GM12878 (cell line): Measurements from ENCODE around the gene RMDN3. TPM values are rescaled to one million over a fixed set of nuclear protein-coding genes. Genes with fewer than 3 reads are reported as not detected.

ENCODE experiments used
- BACH1 ChIP-seq: fragments of 450-650 bp; IDR thresholded peaks from 2 replicates; pipeline ENCODE4 v1.6.1; 2017; ENCODE audit warnings: mild to moderate bottlenecking, borderline replicate concordance
- EZH2 ChIP-seq: IDR thresholded peaks from 2 replicates; pipeline ENCODE4 v1.6.1; 2012; ENCODE audit warnings: low read depth, mild to moderate bottlenecking, control low read depth, inconsistent platforms, low read length, borderline replicate concordance; ENCODE audit not compliant: control insufficient read depth
- IKZF1 ChIP-seq: fragments of 450-650 bp; conservative IDR thresholded peaks from 2 replicates; pipeline ENCODE4 v1.6.1; 2017; ENCODE audit warnings: antibody characterized with exemption, mild to moderate bottlenecking
- JUND ChIP-seq: IDR thresholded peaks from 2 replicates; pipeline ENCODE4 v1.6.1; 2012; ENCODE audit warnings: low read depth, mild to moderate bottlenecking, low read length, improper control_type of control experiment, moderate library complexity
- MTA2 ChIP-seq: fragments of 450-650 bp; IDR thresholded peaks from 2 replicates; pipeline ENCODE4 v1.6.1; 2016; ENCODE audit warnings: low read depth, mild to moderate bottlenecking, moderate library complexity
- NRF1 ChIP-seq: conservative IDR thresholded peaks from 2 replicates; pipeline ENCODE4 v1.6.1; 2011; ENCODE audit warnings: mild to moderate bottlenecking, low read depth, low read length, improper control_type of control experiment
- PAX5 ChIP-seq: IDR thresholded peaks from 2 replicates; pipeline ENCODE4 v1.6.1; 2011; ENCODE audit warnings: low read depth, low read length, borderline replicate concordance
- POLR2A ChIP-seq: IDR thresholded peaks from 2 replicates; pipeline ENCODE4 v1.6.1; 2011; ENCODE audit warnings: low read depth, mild to moderate bottlenecking, low read length
- RBBP5 ChIP-seq: fragments of 200-600 bp; sonication (generic); conservative IDR thresholded peaks from 2 replicates; pipeline ENCODE4 v1.6.1; 2016
- SIX5 ChIP-seq: IDR thresholded peaks from 2 replicates; pipeline ENCODE4 v1.6.1; 2011; ENCODE audit warnings: mild to moderate bottlenecking, low read depth, low read length, moderate library complexity; ENCODE audit not compliant: severe bottlenecking
- SMAD1 ChIP-seq: fragments of 450-650 bp; IDR thresholded peaks from 2 replicates; pipeline ENCODE4 v1.6.1; 2018; ENCODE audit warnings: mild to moderate bottlenecking, low read depth; ENCODE audit not compliant: partially characterized antibody
- SMARCA5 ChIP-seq: fragments of 450-650 bp; IDR thresholded peaks from 2 replicates; pipeline ENCODE4 v1.6.1; 2017; ENCODE audit warnings: mild to moderate bottlenecking
- STAT3 ChIP-seq: IDR thresholded peaks from 2 replicates; pipeline ENCODE4 v1.6.1; 2011; ENCODE audit warnings: low read depth, low read length, improper control_type of control experiment
- TARDBP ChIP-seq: IDR thresholded peaks from 2 replicates; pipeline ENCODE4 v1.6.1; 2016; ENCODE audit warnings: borderline replicate concordance
- polyA plus RNA-seq, 11 experiments: library from polyadenylated mRNA; depleted of rRNA in 4 of 11; unstranded in 6 of 11; stranded (reverse) in 5 of 11; fragments of >200 nt; fragmentation: Nextera tagmentation in 4 of 11; fragmentation: Illumina TruSeq in 1 of 11; extraction: Ambion mirVana in 4 of 11; extraction: Trizol in 1 of 11; gene quantifications; 1 replicate in 1 of 11; 2 replicates in 10 of 11; pipeline versions ENCODE4 v1.2.1 to v1.2.3, GENCODE V29; 2011 to 2016; ENCODE audit warnings: inconsistent platforms in 2 of 11, missing spikeins in 2 of 11, low read depth in 1 of 11
- total RNA-seq, 4 experiments: library from RNA; depleted of rRNA in 3 of 4; stranded (reverse); fragments of >200 nt in 3 of 4; fragmentation: Illumina TruSeq in 1 of 4; extraction: Trizol in 1 of 4; gene quantifications; 2 replicates each; pipeline versions ENCODE4 v1.2.1 to v1.2.3, GENCODE V29; 2013 to 2021
- TF ChIP-seq, protein P1 (sequence below): fragments of 450-650 bp; IDR thresholded peaks from 2 replicates; pipeline ENCODE4 v1.6.1; 2016; ENCODE audit warnings: mild to moderate bottlenecking, moderate library complexity, borderline replicate concordance
- TF ChIP-seq, protein P2 (sequence below): fragments of 450-650 bp; IDR thresholded peaks from 2 replicates; pipeline ENCODE4 v1.6.1; 2016; ENCODE audit warnings: mild to moderate bottlenecking
- TF ChIP-seq, protein P3 (sequence below): fragments of 450-650 bp; IDR thresholded peaks from 2 replicates; pipeline ENCODE4 v1.6.1; 2018; ENCODE audit warnings: mild to moderate bottlenecking, low read depth, moderate library complexity; ENCODE audit not compliant: partially characterized antibody
- TF ChIP-seq, protein P4 (sequence below): fragments of 450-650 bp; conservative IDR thresholded peaks from 2 replicates; pipeline ENCODE4 v1.6.1; 2017; ENCODE audit warnings: mild to moderate bottlenecking, moderate library complexity

The RMDN3 gene
- total and polyA plus RNA-seq, 10 of the 15 experiments (the other 5 are each of a cell fraction or from before 2014, with no cell fraction given) = 5.7 to 44.4 (median 20.3) TPM

DNA sequence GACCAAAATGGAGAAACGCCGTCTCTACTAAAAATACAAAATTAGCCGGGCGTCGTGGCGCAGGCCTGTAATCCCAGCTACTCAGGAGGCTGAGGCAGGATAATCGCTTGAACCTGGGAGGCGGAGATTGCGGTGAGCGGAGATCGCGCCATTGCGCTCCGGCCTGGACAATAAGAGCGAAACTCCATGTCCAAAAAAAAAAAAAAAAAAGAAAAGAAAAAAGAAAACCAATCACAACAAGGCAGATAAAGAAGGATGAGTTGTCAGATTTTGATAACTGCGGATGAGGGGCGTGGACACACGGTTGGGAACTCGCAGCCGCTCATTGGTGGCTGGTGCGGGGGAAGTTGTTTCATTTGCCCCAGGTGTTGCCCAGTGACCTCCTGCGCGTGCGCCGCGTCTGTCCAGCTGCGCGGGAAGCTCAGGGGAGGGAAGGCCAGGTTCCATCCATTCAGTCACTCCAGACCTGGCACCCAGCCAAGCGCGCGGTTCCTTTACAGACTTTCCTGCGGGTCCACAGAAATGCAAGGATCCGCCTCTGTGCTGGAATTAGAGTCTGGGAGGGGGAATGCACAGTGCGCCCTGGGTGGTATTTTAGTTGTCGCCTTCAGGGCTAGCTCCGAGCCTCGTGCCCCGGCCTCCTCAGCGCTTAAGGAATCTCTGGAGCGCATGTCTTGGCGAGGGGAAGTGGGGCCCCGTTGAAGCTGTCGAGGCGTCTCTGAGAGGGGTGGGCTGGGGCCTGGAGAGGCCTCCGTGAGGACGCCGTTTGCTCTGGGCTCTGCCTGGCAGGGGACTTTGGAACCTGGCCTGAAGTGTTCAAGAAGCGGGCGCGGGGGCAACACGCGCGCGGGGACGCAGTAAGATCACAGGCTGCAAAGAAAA, 8.1 kb upstream of the RMDN3 start (continued):
- TF ChIP-seq, protein P1, sequence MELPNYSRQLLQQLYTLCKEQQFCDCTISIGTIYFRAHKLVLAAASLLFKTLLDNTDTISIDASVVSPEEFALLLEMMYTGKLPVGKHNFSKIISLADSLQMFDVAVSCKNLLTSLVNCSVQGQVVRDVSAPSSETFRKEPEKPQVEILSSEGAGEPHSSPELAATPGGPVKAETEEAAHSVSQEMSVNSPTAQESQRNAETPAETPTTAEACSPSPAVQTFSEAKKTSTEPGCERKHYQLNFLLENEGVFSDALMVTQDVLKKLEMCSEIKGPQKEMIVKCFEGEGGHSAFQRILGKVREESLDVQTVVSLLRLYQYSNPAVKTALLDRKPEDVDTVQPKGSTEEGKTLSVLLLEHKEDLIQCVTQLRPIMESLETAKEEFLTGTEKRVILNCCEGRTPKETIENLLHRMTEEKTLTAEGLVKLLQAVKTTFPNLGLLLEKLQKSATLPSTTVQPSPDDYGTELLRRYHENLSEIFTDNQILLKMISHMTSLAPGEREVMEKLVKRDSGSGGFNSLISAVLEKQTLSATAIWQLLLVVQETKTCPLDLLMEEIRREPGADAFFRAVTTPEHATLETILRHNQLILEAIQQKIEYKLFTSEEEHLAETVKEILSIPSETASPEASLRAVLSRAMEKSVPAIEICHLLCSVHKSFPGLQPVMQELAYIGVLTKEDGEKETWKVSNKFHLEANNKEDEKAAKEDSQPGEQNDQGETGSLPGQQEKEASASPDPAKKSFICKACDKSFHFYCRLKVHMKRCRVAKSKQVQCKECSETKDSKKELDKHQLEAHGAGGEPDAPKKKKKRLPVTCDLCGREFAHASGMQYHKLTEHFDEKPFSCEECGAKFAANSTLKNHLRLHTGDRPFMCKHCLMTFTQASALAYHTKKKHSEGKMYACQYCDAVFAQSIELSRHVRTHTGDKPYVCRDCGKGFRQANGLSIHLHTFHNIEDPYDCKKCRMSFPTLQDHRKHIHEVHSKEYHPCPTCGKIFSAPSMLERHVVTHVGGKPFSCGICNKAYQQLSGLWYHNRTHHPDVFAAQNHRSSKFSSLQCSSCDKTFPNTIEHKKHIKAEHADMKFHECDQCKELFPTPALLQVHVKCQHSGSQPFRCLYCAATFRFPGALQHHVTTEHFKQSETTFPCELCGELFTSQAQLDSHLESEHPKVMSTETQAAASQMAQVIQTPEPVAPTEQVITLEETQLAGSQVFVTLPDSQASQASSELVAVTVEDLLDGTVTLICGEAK = peak; percentile 13; the same call in 1 of the 2 replicates
- TF ChIP-seq IKZF1 (no peak), SMAD1 (peak; percentile 68), EZH2 (no peak), TARDBP (no peak), BACH1 (no peak), SMARCA5 (no peak), MTA2 (no peak), RBBP5 (no peak), POLR2A (no peak), JUND (no peak), SIX5 (no peak), STAT3 (no peak), PAX5 (no peak), NRF1 (peak; percentile 44; the same call in 1 of the 2 replicates)
- TF ChIP-seq, protein P2, sequence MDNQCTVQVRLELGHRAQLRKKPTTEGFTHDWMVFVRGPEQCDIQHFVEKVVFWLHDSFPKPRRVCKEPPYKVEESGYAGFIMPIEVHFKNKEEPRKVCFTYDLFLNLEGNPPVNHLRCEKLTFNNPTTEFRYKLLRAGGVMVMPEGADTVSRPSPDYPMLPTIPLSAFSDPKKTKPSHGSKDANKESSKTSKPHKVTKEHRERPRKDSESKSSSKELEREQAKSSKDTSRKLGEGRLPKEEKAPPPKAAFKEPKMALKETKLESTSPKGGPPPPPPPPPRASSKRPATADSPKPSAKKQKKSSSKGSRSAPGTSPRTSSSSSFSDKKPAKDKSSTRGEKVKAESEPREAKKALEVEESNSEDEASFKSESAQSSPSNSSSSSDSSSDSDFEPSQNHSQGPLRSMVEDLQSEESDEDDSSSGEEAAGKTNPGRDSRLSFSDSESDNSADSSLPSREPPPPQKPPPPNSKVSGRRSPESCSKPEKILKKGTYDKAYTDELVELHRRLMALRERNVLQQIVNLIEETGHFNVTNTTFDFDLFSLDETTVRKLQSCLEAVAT = peak; percentile 32; the same call in 1 of the 2 replicates
- TF ChIP-seq, protein P3, sequence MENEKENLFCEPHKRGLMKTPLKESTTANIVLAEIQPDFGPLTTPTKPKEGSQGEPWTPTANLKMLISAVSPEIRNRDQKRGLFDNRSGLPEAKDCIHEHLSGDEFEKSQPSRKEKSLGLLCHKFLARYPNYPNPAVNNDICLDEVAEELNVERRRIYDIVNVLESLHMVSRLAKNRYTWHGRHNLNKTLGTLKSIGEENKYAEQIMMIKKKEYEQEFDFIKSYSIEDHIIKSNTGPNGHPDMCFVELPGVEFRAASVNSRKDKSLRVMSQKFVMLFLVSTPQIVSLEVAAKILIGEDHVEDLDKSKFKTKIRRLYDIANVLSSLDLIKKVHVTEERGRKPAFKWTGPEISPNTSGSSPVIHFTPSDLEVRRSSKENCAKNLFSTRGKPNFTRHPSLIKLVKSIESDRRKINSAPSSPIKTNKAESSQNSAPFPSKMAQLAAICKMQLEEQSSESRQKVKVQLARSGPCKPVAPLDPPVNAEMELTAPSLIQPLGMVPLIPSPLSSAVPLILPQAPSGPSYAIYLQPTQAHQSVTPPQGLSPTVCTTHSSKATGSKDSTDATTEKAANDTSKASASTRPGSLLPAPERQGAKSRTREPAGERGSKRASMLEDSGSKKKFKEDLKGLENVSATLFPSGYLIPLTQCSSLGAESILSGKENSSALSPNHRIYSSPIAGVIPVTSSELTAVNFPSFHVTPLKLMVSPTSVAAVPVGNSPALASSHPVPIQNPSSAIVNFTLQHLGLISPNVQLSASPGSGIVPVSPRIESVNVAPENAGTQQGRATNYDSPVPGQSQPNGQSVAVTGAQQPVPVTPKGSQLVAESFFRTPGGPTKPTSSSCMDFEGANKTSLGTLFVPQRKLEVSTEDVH = no peak
- TF ChIP-seq, protein P4, sequence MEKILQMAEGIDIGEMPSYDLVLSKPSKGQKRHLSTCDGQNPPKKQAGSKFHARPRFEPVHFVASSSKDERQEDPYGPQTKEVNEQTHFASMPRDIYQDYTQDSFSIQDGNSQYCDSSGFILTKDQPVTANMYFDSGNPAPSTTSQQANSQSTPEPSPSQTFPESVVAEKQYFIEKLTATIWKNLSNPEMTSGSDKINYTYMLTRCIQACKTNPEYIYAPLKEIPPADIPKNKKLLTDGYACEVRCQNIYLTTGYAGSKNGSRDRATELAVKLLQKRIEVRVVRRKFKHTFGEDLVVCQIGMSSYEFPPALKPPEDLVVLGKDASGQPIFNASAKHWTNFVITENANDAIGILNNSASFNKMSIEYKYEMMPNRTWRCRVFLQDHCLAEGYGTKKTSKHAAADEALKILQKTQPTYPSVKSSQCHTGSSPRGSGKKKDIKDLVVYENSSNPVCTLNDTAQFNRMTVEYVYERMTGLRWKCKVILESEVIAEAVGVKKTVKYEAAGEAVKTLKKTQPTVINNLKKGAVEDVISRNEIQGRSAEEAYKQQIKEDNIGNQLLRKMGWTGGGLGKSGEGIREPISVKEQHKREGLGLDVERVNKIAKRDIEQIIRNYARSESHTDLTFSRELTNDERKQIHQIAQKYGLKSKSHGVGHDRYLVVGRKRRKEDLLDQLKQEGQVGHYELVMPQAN = 0 out of 2 replicates have a peak, but pooled peaks have one; percentile 17
